Ureter (tissue), 1 donor: ENCODE measurements around the gene CEMIP2. TPM values are rescaled to one million over a fixed set of nuclear protein-coding genes. Genes with fewer than 3 reads are reported as not detected.
"Not testable (repeated sequence)": the region's sequence is repeated elsewhere in the genome, so short reads cannot be mapped to it uniquely, and the experiment has no call there.

ENCODE experiments used
- DNase-seq: peaks from one replicate; pipeline ENCODE4 v3.0.0-alpha.2; 2020; ENCODE audit warnings: low spot score
- total RNA-seq: library from RNA; stranded (reverse); gene quantifications from one replicate; pipeline ENCODE4 v1.2.4, GENCODE V29; 2023
- donor health status: DM: yes; HTN: yes; CAD: no.

CEMIP2 gene
- total RNA-seq, 1 donor from 2014 or later = 162 TPM

GRCh38 chr9:71709384-71709783 lies 58.9 kb downstream of the CEMIP2 start:
- DNase-seq = no peak

DNA sequence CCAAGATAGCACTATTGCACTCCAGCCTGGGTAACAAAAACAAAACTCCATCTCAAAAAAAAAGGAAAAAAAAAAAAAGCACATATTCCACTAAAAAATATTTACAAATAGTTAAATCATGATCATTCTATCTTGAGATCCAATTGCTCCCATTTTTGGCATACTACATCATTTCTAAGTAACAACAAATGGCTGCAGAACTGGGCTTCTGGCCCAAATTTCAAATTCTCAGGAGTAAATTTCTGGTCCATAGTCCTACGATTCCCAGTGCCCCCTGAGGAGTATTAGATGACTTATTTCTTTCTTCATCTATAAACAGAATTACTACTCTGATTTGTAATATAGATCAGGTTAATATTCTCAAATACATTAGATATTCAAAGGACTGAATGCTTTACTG lies 62.1 kb downstream of the CEMIP2 start:
- DNase-seq = no peak

- no peak for DNase-seq
Observed at GRCh38 chr9:71704796-71705195, 63.5 kb downstream of the CEMIP2 start.

DNA sequence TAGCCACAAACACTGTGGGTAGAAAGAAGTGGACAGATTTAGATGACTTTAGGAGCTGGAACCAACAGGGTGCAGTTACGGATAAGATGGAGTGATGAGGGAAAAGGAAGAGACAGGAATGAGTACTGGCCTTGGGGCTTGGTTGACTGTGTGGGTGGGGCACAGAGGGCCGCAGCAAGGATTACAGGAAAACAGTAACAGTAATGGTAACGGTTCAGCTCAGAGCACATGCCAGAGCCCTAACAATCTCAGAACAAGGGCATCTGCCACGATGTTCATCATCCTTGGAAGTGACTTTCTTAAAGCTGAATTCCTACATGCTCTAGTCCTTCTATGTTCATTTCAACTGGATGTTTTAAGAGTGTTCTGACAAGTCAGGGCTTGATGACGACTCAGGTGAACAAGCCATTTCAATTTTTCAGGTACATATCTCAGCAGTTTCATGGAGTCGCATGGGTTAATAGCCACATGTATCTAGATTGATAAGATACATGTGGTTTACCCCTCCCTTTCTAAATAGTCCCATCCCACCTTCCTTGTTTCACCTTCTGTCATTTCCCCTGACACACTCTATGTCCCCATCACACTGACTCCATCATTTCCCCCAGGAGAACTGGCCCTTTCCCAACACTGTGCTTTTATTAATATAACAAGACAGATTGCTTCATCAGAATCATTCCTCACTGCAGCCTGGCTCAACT lies 65.0 kb downstream of the CEMIP2 start:
- no peak for DNase-seq

DNA sequence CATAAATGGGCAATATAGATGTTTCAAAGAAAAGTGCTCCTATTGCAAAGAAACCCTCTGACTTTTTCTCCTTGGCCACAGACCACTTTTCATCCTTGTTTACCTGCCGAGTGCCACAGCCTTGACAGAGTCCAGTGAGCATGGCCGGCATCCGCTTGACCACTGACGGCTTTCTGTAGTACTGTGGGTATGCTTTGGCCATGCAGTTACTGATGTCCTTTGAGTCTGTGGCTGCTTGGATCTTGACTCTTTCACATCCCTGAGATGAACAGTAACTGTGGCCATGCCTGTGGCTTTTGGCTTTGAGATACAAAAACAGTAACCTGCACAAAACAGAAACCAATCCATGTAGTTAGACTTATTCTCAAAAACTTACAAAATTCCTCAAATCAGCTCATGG lies 70.4 kb downstream of the CEMIP2 start:
- no peak for DNase-seq

GRCh38 chr9:71694332-71694731 lies 74.0 kb downstream of the CEMIP2 start:
- DNase-seq = no peak

- no peak for DNase-seq
Observed at GRCh38 chr9:71693607-71694006, 74.7 kb downstream of the CEMIP2 start.

- no peak for DNase-seq
Observed at GRCh38 chr9:71692337-71692736, 76.0 kb downstream of the CEMIP2 start.

GRCh38 chr9:71691576-71691975 lies 76.7 kb downstream of the CEMIP2 start:
- DNase-seq = not testable (repeated sequence)

DNA sequence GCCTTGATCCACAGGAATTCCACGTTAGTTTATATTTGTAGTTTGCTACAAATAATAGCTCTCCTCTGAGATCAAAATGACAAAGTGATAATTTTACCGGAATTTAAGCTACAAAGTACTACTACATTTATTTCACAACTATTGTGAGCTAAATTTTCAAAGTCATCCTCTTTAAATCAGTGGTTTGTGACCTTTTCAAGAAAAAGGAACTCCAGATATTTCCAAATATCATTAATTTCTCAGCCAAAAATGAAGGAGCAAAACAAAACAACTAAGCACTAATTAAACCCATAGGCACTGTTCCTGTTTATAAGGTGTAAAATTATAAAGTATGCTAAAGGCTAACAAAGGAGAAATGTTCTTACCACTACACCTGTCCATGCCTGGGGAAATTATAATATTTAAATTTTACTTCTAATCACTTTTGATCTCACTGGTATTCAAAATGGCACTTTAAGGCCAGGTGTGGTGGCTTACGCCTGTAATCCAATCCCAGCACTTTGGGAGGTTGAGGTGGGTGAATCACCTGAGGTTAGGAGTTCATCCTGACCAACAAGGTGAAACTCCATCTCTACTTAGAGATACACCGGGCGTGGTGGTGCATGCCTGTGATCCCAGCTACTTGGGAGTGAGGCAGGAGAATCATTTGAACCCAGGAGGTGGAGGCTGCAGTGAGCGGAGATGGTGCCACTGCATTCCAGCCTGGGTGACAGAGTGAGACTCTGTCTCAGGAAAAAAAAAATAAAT lies 77.5 kb downstream of the CEMIP2 start:
- DNase-seq = no peak

DNA sequence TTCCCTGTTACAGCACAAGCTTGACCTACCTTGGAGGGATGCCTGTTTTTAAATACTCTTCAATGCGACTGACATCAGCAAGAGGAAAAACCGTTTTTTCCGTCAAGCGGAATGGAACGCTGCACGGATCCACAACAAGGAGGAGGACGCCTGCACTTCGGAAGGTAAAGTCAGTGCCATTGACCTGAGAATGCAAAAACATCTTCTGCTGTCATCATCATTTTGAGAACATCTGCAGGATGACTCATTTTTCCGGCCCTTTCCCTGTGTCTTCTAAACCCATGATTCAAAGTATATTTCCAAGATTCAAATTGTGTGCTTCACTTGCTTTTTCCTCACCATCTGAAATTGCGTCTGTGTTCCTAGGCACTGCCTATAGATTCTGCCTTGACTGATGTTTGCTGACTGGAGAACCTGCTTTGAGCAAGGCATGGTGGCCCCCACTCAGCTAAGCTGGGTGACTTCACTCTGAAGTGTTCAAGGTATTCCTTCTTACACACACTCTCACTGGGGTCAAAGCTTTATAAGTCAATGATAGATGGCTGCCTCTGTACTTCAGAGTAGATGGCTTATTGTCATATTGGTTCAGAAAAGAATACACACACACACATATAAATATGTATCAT lies 78.1 kb downstream of the CEMIP2 start:
- no peak for DNase-seq

- DNase-seq = no peak
Observed at GRCh38 chr9:71687676-71688075, 80.6 kb downstream of the CEMIP2 start.

DNA sequence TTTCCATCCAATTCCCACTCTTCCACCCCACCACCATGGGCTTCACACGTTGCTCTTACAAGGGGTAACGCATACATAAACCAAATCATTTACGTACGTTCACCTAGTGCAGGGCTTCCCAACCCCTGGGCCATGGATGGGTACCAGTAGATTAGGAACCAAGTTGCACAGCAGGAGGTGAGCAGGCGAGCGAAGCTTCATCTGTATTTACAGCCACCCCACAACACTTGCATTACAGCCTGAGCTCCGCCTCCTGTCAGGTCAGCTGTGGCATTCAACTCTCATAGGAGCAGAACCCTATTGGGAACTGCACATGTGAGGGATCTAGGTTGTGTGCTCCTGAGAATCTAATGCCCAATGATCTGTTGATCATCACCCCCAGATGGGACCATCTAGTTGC lies 82.3 kb downstream of the CEMIP2 start:
- no peak for DNase-seq

GRCh38 chr9:71685394-71685793 lies 82.9 kb downstream of the CEMIP2 start:
- no peak for DNase-seq

- DNase-seq = no peak
Observed at GRCh38 chr9:71684566-71684965, 83.7 kb downstream of the CEMIP2 start.

DNA sequence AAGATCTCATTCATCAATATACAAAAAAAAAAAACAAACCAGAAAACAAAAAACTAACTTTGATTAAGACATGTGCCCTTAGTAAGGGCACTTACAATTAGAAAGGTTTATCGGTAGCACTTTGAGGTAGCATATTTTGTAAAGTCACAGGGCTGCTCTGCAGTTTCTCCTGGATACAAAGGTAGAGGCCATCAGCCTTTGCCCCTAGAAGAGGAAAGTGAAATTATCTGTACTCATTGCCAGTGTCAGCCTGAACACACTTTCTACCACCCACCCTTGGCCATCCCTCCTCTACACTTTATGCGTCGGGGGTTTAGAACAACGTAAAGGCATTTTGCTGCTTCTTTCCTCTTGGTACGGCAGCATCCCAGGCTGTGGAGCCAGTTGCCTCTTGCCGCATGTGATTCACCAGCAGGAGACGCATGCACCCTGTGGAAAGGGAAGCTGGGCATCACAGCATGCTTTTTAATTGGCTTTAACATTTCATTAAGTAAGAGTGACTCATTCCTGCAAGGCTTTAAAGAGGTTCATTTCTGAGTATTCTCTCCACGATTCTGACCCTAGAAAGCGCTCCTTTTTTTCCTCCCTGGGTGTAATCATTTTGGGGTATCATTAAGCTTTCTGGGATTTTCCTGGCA lies 84.6 kb downstream of the CEMIP2 start:
- DNase-seq = no peak

- DNase-seq = no peak
Observed at GRCh38 chr9:71681708-71682272, 86.5 kb downstream of the CEMIP2 start.

- no peak for DNase-seq
Observed at GRCh38 chr9:71681104-71681707, 87.1 kb downstream of the CEMIP2 start.

DNA sequence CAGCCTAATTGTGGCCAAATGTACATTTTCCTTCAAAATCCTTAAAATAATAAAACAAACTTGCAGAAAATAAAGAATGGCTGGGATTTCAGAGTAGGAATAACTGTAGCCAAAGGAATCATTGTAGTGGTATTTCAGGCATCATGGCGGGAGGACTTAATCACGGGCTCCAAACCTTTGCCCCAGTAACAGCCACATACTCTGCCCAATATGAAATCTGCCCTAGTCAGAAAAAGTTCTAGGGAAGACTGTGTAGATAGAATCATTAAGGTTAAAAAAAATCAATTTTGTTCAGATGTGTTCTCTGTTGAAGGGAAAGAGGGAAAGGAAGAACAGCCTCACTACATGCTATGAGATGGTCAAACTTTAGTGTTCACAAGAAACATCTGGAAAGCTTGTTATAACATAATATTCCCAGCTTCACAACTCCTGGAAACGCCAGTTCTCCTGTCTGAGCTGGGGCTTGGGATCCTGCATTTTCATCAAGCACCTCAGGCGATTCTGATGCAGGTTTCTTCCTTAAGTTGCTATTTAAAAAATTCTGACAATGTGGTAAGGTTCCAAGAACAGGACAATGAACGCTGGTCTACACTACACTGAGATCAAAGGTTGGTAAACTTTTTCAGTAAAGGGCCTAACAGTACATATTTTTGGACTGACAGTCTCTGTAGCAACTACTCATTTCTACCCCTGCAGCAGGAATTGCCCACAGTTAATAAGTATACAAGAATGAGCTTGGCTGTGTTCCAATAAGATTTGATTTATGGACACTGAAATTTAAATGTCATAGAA lies 87.9 kb downstream of the CEMIP2 start:
- no peak for DNase-seq

DNA sequence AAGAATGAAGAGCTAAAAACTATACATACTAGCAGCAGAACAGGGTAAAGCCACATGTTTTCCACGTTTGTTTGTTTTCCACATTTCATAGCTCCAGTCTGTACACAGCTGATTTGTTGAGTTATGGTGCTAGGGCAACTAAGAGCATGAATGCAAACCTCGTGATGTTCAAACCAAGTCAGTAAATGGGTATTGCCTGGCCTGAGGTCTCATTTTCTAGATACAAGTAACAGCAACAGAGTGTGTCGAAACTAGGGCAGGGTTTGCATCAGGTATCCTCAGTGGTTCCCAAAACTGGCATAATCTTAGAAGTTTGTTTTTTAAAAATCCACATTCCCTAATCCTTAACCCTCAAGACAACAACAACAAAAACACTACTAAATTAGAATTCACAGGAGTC lies 89.3 kb downstream of the CEMIP2 start:
- DNase-seq = no peak

GRCh38 chr9:71677209-71677608 lies 91.1 kb downstream of the CEMIP2 start:
- DNase-seq = no peak
